Inflammatory macrophage treated with lipopolysaccharide for 1 hour (primary cell): ENCODE data around the gene C1S.
A peak's percentile ranks its signal among the peaks of the same experiment; 100 is the strongest.
"Not testable (repeated sequence)": the region's sequence is repeated elsewhere in the genome, so short reads cannot be mapped to it uniquely, and the experiment has no call there.

Experiments
- DNase-seq, 2 donors: peaks; one replicate each; pipeline ENCODE4 v3.0.0-alpha.2; 2020 to 2022

C1S gene

GRCh38 chr12:7107181-7107580 is 46.7 kb downstream of the C1S start:
- DNase-seq = not testable (repeated sequence)

DNA sequence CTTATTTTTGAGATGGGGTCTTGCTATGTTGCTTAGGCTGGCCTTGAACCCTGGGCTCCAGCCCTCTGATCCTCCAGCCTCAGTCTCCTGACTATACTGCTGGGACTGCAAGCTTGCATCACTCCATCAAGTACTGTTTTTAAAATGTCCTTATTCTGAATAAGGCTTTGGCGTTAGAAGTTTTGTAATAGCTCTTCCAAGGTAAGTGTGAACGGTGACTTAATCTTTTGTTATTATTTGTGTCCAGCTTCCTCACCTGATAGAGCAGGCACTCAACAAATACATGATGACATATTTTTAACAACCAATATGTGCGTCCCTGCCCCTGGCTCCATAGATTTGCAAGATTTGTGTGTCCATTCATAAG is 47.1 kb downstream of the C1S start:
- no peak for DNase-seq

- DNase-seq = peak; percentile 44 to 49
These were observed 47.7 kb downstream of the C1S start for GRCh38 chr12:7108003-7108795.

GRCh38 chr12:7108796-7109571 is 48.5 kb downstream of the C1S start, which contains the start of gene C1RL:
Gene C1RL, minus strand, starts transcription at chr12:7109214. Its CDS starts 34 bp downstream, at chr12:7109180.
- DNase-seq = peak; percentile 70 to 99

DNA sequence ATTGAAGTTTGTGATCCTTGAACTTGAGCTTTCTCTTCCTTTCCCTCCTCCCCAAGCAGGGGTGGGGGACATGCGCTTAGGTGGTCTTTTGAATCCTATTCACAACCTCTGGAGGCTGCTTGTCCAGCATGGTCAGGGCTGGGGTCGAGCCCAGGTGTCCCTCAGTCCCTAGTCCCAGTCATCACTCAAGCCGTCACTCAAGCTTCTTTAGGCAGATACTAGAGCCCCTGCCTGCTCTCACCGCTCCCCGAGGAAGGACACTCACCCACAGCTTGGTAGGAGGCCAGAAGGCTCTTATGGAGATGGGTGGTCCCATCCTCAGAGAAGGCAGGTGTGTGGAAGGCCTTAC is 49.0 kb downstream of the C1S start:
- DNase-seq = no peak

- DNase-seq = no peak
These were observed 50.1 kb downstream of the C1S start for GRCh38 chr12:7110661-7111060.

DNA sequence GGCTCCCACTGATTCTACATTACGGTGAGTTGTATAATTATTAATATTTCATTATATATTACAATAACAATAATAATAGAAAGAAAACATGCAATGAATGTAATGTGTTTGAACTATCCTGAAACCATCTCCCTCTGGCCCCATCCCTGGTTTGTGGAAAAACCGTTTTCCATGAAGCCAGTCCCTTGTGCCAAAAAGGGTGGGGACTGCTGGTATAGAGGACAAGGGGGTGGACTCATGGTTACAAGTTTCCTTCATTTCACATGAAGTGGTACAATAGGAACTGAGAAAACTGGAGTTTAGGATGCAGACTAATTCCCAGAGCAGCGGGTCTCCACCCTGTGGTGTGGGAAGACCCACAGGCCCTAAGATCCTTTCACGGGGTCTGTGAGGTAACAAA is 51.5 kb downstream of the C1S start:
- DNase-seq = no peak

- peak; percentile 43 to 75 for DNase-seq
These were observed 52.9 kb downstream of the C1S start for GRCh38 chr12:7113389-7113871.

GRCh38 chr12:7114008-7114407 is 53.5 kb downstream of the C1S start:
- DNase-seq = no peak

GRCh38 chr12:7114851-7115250 is 54.3 kb downstream of the C1S start:
- DNase-seq = no peak

- no peak for DNase-seq
These were observed 55.7 kb downstream of the C1S start for GRCh38 chr12:7116196-7116595.

GRCh38 chr12:7116916-7117315 is 56.4 kb downstream of the C1S start:
- DNase-seq = no peak

DNA sequence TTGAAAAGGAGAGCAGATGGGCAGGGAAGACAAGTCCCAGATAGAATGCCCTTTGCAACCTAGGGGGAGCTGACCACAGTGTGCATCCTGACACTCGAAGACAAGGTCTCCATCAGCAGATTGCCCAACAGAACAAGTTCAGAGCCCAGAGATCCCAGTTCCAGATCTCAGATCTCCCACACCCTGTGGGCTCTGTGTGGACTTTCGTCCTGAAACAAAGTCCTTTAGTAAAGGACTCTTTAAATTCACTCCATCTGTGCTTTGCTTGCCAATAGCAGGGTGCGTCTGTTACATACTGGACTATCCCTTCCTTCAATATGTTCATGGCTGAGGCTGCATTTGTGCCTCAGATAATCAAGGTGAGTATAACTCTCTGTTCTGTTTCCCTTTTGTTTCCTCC is 57.2 kb downstream of the C1S start:
- no peak for DNase-seq

- peak; percentile 19 to 38 for DNase-seq
These were observed 58.4 kb downstream of the C1S start for GRCh38 chr12:7118881-7119280.

DNA sequence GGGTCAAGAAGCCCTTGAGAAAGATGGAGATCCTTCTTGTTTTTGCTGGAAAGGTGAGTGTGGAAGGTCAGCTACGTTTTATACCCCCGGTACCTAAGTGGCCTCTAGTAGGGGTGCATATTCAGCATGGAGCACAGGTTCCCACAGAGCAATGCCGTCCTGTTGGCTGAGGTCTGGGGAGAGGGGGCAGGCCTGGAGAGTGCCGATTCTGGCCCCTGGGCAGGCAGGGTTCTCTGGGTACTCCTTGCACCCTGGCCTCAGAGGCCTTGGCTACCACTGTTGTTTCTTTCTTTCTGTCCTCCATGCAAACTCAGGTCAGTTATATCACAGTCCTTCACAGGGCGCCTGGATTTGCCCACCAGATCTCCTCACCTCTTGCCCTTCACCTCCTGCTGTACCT is 59.6 kb downstream of the C1S start:
- DNase-seq = no peak
